ENCODE data around the gene SOS1. TPM values are rescaled to one million over a fixed set of nuclear protein-coding genes. Genes with fewer than 3 reads are reported as not detected.

Gene SOS1
- total RNA-seq (2021) (28.4 to 33.9 TPM (median 28.7 TPM) in 3 replicates), Bru-seq, nascent RNA (percentile 86 among the genes with signal in this experiment)
- long read RNA-seq, experiment 1, full-length matches to known transcripts: 16 of 100 reads
- long read RNA-seq, experiment 1, partial matches to known transcripts: 41 of 100 reads
- long read RNA-seq, experiment 1, other reads (novel, unspliced or antisense): 43 of 100 reads
- long read RNA-seq, experiment 2, full-length matches to known transcripts: 3 of 38 reads
- long read RNA-seq, experiment 2, partial matches to known transcripts: 8 of 38 reads
- long read RNA-seq, experiment 2, other reads (novel, unspliced or antisense): 27 of 38 reads
- long read RNA-seq, experiment 3, partial matches to known transcripts: 1 of 3 reads
- long read RNA-seq, experiment 3, other reads (novel, unspliced or antisense): 2 of 3 reads

- Mint-ChIP-seq H3K9me3 (peaks cover 4% of the 10 kb centered on the region; the same call in 1 of the 2 replicates), H3K4me3 (peak within 1 kb of the TSS; percentile 81), H3K27ac (peak within 1 kb of the TSS; percentile 99), H3K27me3 (ENCODE audit: low read depth) (no peaks in the 10 kb centered on the region), H3K36me3 (peaks cover 11% of the 10 kb centered on the region), H3K4me1 (peaks cover 51% of the 10 kb centered on the region)
- ChIA-PET POLR2A (interaction anchor here (0.6 to 2.1 kb wide), 8 partner anchors 21 to 371 kb away, joined by 3 to 9 read pairs (median 4); partner anchors contain the start of genes DHX57, MORN2 and SRSF7), CTCF (interaction anchor here (0.6 to 2.1 kb wide), 7 partner anchors 12 to 173 kb away, joined by 3 to 21 read pairs (median 4); no protein-coding TSS in a partner anchor)
- peak; percentile 98 for DNase-seq (ENCODE audit: low spot score)
- ATAC-seq: peak; percentile 55
- TF ChIP-seq ZBTB43 (CRISPR knock-in tag; IDR thresholded peaks at IDR 0.05) (no peak), SMAD4 (CRISPR knock-in tag; IDR thresholded peaks at IDR 0.05) (no peak), ZNF121 (CRISPR knock-in tag; IDR thresholded peaks at IDR 0.05) (no peak), GRHL2 (CRISPR knock-in tag; IDR thresholded peaks at IDR 0.05; ENCODE audit: insufficient replicate concordance, severe bottlenecking) (no peak), FOXJ3 (CRISPR knock-in tag; IDR thresholded peaks at IDR 0.05; ENCODE audit: borderline replicate concordance) (no peak), GTF2I (CRISPR knock-in tag; conservative IDR thresholded peaks at IDR 0.05) (no peak), HMGXB4 (CRISPR knock-in tag; IDR thresholded peaks at IDR 0.05) (peak; percentile 74), TCF7 (CRISPR knock-in tag; IDR thresholded peaks at IDR 0.05; ENCODE audit: low read depth) (no peak), FOXP1 (CRISPR knock-in tag; IDR thresholded peaks at IDR 0.05; ENCODE audit: borderline replicate concordance) (no peak), CREM (CRISPR knock-in tag; IDR thresholded peaks at IDR 0.05) (0 out of 2 replicates have a peak, but pooled peaks have one; percentile 49), MYBL2 (CRISPR knock-in tag; IDR thresholded peaks at IDR 0.05) (no peak), AFF4 (CRISPR knock-in tag; IDR thresholded peaks at IDR 0.05; ENCODE audit: borderline replicate concordance) (no peak), E2F4 (CRISPR knock-in tag; IDR thresholded peaks at IDR 0.05; ENCODE audit: borderline replicate concordance, low read depth) (no peak), CREB1 (CRISPR knock-in tag; IDR thresholded peaks at IDR 0.05) (0 out of 2 replicates have a peak, but pooled peaks have one; percentile 28), FOXK1 (CRISPR knock-in tag; IDR thresholded peaks at IDR 0.05) (peak; percentile 51), ZBTB21 (CRISPR knock-in tag; IDR thresholded peaks at IDR 0.05; ENCODE audit: borderline replicate concordance) (no peak), SP1 (CRISPR knock-in tag; conservative IDR thresholded peaks at IDR 0.05) (peak; percentile 9)
- TF ChIP-seq, protein P1, sequence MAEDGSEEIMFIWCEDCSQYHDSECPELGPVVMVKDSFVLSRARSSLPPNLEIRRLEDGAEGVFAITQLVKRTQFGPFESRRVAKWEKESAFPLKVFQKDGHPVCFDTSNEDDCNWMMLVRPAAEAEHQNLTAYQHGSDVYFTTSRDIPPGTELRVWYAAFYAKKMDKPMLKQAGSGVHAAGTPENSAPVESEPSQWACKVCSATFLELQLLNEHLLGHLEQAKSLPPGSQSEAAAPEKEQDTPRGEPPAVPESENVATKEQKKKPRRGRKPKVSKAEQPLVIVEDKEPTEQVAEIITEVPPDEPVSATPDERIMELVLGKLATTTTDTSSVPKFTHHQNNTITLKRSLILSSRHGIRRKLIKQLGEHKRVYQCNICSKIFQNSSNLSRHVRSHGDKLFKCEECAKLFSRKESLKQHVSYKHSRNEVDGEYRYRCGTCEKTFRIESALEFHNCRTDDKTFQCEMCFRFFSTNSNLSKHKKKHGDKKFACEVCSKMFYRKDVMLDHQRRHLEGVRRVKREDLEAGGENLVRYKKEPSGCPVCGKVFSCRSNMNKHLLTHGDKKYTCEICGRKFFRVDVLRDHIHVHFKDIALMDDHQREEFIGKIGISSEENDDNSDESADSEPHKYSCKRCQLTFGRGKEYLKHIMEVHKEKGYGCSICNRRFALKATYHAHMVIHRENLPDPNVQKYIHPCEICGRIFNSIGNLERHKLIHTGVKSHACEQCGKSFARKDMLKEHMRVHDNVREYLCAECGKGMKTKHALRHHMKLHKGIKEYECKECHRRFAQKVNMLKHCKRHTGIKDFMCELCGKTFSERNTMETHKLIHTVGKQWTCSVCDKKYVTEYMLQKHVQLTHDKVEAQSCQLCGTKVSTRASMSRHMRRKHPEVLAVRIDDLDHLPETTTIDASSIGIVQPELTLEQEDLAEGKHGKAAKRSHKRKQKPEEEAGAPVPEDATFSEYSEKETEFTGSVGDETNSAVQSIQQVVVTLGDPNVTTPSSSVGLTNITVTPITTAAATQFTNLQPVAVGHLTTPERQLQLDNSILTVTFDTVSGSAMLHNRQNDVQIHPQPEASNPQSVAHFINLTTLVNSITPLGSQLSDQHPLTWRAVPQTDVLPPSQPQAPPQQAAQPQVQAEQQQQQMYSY (CRISPR knock-in tag; IDR thresholded peaks at IDR 0.05): peak; percentile 98
- TF ChIP-seq, protein P2, sequence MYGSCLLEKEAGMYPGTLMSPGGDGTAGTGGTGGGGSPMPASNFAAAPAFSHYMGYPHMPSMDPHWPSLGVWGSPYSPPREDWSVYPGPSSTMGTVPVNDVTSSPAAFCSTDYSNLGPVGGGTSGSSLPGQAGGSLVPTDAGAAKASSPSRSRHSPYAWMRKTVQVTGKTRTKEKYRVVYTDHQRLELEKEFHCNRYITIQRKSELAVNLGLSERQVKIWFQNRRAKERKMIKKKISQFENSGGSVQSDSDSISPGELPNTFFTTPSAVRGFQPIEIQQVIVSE (CRISPR knock-in tag; IDR thresholded peaks at IDR 0.05; ENCODE audit: borderline replicate concordance): no peak
- TF ChIP-seq, protein P3, sequence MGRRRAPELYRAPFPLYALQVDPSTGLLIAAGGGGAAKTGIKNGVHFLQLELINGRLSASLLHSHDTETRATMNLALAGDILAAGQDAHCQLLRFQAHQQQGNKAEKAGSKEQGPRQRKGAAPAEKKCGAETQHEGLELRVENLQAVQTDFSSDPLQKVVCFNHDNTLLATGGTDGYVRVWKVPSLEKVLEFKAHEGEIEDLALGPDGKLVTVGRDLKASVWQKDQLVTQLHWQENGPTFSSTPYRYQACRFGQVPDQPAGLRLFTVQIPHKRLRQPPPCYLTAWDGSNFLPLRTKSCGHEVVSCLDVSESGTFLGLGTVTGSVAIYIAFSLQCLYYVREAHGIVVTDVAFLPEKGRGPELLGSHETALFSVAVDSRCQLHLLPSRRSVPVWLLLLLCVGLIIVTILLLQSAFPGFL (CRISPR knock-in tag; IDR thresholded peaks at IDR 0.05; ENCODE audit: borderline replicate concordance): no peak
Measured at GRCh38 chr2:39120771-39121522, at the start of gene SOS1. TSS of gene SOS1 (minus strand) at chr2:39121051. CDS start at chr2:39120422, 629 bp downstream.

Data from WTC11 (cell line).